Lower leg skin (tissue), 4 donors: ENCODE measurements around the gene ZP3. TPM values are rescaled to one million over a fixed set of nuclear protein-coding genes. Genes with fewer than 3 reads are reported as not detected.
"Not testable (repeated sequence)": the region's sequence is repeated elsewhere in the genome, so short reads cannot be mapped to it uniquely, and the experiment has no call there.

Source experiments
- DNase-seq, 2 donors: peaks; one replicate each; pipeline ENCODE4 v3.0.0-alpha.2; 2019; ENCODE audit warnings: low spot score in 2 of 2
- H3K4me3 ChIP-seq: fragments of 200-600 bp; sonication (generic); 2 replicates; pipeline ENCODE4 v1.5.1; 2017; ENCODE audit warnings: mild to moderate bottlenecking, low read depth; ENCODE audit not compliant: poor library complexity, severe bottlenecking
- POLR2A ChIP-seq, 2 donors: fragments of 450-650 bp; IDR thresholded peaks; one replicate each; pipeline ENCODE4 v1.6.1; 2016 to 2017; ENCODE audit warnings: antibody characterized with exemption in 2 of 2, mild to moderate bottlenecking in 1 of 2, moderate library complexity in 1 of 2
- WGBS, 2 donors: methylation state at CpG; one replicate each; pipeline ENCODE4 v1.1.5; 2018; 5-methylcytosine and 5-hydroxymethylcytosine counted together
- intact Hi-C: fragments of 100-400 bp; cut with DNase I; formaldehyde crosslinking; loops from one replicate; pipeline ENCODE4 v1.15.0; 2023; ENCODE audit warnings: low total_unique reads
- total RNA-seq, 4 donors: library from RNA; depleted of rRNA; stranded (reverse); fragments of >200 nt; gene quantifications; one replicate each; pipeline ENCODE4 v1.1.0, GENCODE V29; 2016
- TF ChIP-seq, protein P1 (sequence below), 3 donors: fragments of 450-650 bp; IDR thresholded peaks; one replicate each; pipeline ENCODE4 v1.5.1; 2016; ENCODE audit warnings: antibody characterized with exemption in 3 of 3, mild to moderate bottlenecking in 3 of 3, moderate library complexity in 2 of 3

ZP3 gene
- total RNA-seq, 4 donors from 2014 or later, result 2.6 to 11.7 (median 4.0) TPM

- intact Hi-C loops, result no loop called here
- 43 to 52% methylated on average over 15 of the region's 15 CpGs for WGBS, 2 donors
- peak in 1 of 2 donors; percentile 59 for DNase-seq
- no peak overlapping the region for H3K4me3 ChIP-seq
- TF ChIP-seq POLR2A (IDR thresholded peaks at IDR 0.05), result no peak
- TF ChIP-seq, protein P1, sequence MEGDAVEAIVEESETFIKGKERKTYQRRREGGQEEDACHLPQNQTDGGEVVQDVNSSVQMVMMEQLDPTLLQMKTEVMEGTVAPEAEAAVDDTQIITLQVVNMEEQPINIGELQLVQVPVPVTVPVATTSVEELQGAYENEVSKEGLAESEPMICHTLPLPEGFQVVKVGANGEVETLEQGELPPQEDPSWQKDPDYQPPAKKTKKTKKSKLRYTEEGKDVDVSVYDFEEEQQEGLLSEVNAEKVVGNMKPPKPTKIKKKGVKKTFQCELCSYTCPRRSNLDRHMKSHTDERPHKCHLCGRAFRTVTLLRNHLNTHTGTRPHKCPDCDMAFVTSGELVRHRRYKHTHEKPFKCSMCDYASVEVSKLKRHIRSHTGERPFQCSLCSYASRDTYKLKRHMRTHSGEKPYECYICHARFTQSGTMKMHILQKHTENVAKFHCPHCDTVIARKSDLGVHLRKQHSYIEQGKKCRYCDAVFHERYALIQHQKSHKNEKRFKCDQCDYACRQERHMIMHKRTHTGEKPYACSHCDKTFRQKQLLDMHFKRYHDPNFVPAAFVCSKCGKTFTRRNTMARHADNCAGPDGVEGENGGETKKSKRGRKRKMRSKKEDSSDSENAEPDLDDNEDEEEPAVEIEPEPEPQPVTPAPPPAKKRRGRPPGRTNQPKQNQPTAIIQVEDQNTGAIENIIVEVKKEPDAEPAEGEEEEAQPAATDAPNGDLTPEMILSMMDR (IDR thresholded peaks at IDR 0.05), result no peak
These were observed 911 bp upstream of the ZP3 start for GRCh38 chr7:76423666-76424412.

- WGBS, 2 donors, result 93 to 100% methylated on average over 8 to 9 of the region's 9 CpGs
- no peak overlapping the region for H3K4me3 ChIP-seq
- TF ChIP-seq, protein P1 (IDR thresholded peaks at IDR 0.05), result no peak
- no peak for TF ChIP-seq POLR2A (IDR thresholded peaks at IDR 0.05)
- intact Hi-C loops, result no loop called here
- DNase-seq, result no peak
These were observed 406 bp downstream of the ZP3 start for GRCh38 chr7:76425156-76425555.

DNA sequence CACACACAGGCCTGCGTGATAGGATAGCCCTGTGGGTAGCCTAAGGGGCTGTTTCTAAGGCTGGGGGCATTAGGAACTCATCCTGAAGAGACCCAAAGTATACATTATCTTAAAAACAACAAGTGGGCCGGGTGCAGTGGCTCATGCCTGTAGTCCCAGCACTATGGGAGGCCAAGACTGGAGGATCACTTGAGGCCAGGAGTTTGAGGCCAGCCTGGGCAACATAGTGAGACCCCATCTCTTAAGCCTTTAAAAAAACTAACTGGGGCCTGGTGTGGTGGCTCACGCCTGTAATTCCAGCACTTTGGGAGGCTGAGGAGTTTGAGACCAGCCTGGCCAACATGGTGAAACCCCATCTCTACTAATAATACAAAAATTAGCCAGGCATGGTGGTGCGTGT is 808 bp downstream of the ZP3 start:
- 94 to 100% methylated on average over 3 of the region's 4 CpGs for WGBS, 2 donors
- intact Hi-C loops, H3K4me3 ChIP-seq, DNase-seq: not testable (repeated sequence)

GRCh38 chr7:76426246-76426645 is 1.5 kb downstream of the ZP3 start:
- no peak overlapping the region for H3K4me3 ChIP-seq
- WGBS, 2 donors, result 85 to 98% methylated on average over 4 of the region's 4 CpGs
- intact Hi-C loops, result no loop called here
- DNase-seq, result no peak
- no peak for TF ChIP-seq POLR2A (IDR thresholded peaks at IDR 0.05)
- TF ChIP-seq, protein P1 (IDR thresholded peaks at IDR 0.05), result no peak

DNA sequence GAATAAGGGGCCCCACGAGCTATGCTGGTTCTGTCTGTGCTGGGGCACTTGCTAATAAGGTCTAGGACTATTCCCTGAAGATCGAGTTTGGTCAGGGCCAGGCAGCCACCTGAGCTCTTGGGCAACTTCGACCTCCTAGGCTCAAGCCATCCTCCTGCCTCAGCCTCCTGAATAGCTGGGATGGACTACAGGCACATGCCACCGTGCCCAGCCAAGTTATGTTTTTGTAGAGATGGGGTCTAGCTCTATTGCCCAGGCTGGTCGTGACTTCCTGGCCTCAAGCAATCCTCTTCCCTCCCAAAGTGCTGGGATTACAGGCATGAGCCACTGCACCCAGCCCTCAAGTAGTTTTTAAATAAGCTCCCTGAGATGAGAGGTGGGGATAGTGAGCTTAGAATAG is 2.9 kb downstream of the ZP3 start:
- H3K4me3 ChIP-seq, result no peak overlapping the region
- no peak for TF ChIP-seq POLR2A (IDR thresholded peaks at IDR 0.05)
- TF ChIP-seq, protein P1 (IDR thresholded peaks at IDR 0.05), result no peak
- DNase-seq, result no peak
- 85 to 99% methylated on average over 5 of the region's 5 CpGs for WGBS, 2 donors
- intact Hi-C loops, result no loop called here

DNA sequence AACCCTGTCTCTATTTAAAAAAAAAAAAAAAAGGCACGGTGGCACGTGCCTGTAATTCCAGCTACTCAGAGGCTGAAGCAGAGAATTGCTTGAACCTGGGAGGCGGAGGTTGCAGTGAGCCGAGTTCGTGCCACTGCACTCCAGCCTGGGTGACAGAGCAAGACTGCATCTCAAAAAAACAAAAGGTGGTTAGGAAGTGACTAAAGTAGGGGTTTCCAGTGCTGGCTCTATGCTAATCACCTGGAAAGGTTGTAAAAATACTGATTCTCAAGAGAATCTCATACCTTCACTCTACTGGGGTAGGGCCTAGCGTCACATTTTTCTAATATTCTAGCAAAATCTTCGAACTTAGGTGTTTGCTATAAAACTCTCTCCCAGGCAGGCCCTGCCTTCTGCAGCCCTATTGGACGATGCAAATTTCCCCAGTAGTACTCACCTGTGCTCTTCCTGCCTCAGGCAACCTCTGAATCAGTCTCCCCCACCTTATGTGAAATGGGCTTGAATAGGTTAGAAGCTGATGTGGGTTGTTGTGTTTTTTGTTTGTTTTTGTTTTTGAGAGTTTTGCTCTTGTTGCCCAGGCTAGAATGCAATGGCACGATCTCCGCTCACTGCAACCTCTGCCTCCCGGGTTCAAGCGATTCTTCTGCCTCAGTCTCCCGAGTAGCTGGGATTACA is 3.5 kb downstream of the ZP3 start:
- DNase-seq, result no peak
- 86 to 92% methylated on average over 13 of the region's 13 CpGs for WGBS, 2 donors
- TF ChIP-seq, protein P1 (IDR thresholded peaks at IDR 0.05), result no peak
- TF ChIP-seq POLR2A (IDR thresholded peaks at IDR 0.05), result no peak
- intact Hi-C loops, result no loop called here
- H3K4me3 ChIP-seq, result no peak overlapping the region
